ENCODE data around the gene KRTAP10-12. TPM values are rescaled to one million over a fixed set of nuclear protein-coding genes. Genes with fewer than 3 reads are reported as not detected.

The KRTAP10-12 gene
- total and polyA plus RNA-seq, 2 experiments from 2014 or later, result not detected

GRCh38 chr21:44702111-44702972 lies 5.4 kb downstream of the KRTAP10-12 start:
- Histone ChIP-seq H3K27me3 (peaks cover 60% of the 10 kb centered on the region), H3K27ac (no peak overlapping the region), H3K36me3 (no peaks in the 10 kb centered on the region), H3K4me3 (no peak overlapping the region), H3K9me3 (ENCODE audit: low read depth) (no peaks in the 10 kb centered on the region), H3K4me1 (ENCODE audit: low read depth) (no peaks in the 10 kb centered on the region)
- no peak for DNase-seq (ENCODE audit: low read depth in 1 of 2, low spot score in 1 of 2)
- TF ChIP-seq CTCF (IDR thresholded peaks at IDR 0.05; ENCODE audit: low read depth, low read length), result no peak

GRCh38 chr21:44702973-44703730 lies 6.2 kb downstream of the KRTAP10-12 start:
- H3K27me3 ChIP-seq, result peaks cover 68% of the 10 kb centered on the region
- no peak overlapping the region for H3K27ac ChIP-seq
- no peaks in the 10 kb centered on the region for H3K36me3 ChIP-seq
- no peaks in the 10 kb centered on the region for H3K4me1 ChIP-seq (ENCODE audit: low read depth)
- TF ChIP-seq CTCF (IDR thresholded peaks at IDR 0.05; ENCODE audit: low read depth, low read length), result no peak
- no peak for DNase-seq (ENCODE audit: low read depth in 1 of 2, low spot score in 1 of 2)
- H3K4me3 ChIP-seq, result no peak overlapping the region
- no peaks in the 10 kb centered on the region for H3K9me3 ChIP-seq (ENCODE audit: low read depth)

GRCh38 chr21:44703731-44704635 lies 7.0 kb downstream of the KRTAP10-12 start:
- H3K4me3 ChIP-seq, result no peak overlapping the region
- TF ChIP-seq CTCF (IDR thresholded peaks at IDR 0.05; ENCODE audit: low read depth, low read length), result no peak
- no peaks in the 10 kb centered on the region for H3K9me3 ChIP-seq (ENCODE audit: low read depth)
- DNase-seq (ENCODE audit: low read depth in 1 of 2, low spot score in 1 of 2), result no peak
- H3K36me3 ChIP-seq, result no peaks in the 10 kb centered on the region
- no peaks in the 10 kb centered on the region for H3K4me1 ChIP-seq (ENCODE audit: low read depth)
- H3K27ac ChIP-seq, result no peak overlapping the region
- peaks cover 77% of the 10 kb centered on the region for H3K27me3 ChIP-seq

GRCh38 chr21:44704636-44705001 lies 7.6 kb downstream of the KRTAP10-12 start:
- no peak for TF ChIP-seq CTCF (IDR thresholded peaks at IDR 0.05; ENCODE audit: low read depth, low read length)
- H3K4me1 ChIP-seq (ENCODE audit: low read depth), result peaks cover 3% of the 10 kb centered on the region
- no peak for DNase-seq (ENCODE audit: low read depth in 1 of 2, low spot score in 1 of 2)
- no peaks in the 10 kb centered on the region for H3K9me3 ChIP-seq (ENCODE audit: low read depth)
- H3K4me3 ChIP-seq, result no peak overlapping the region
- no peaks in the 10 kb centered on the region for H3K36me3 ChIP-seq
- H3K27me3 ChIP-seq, result peaks cover 83% of the 10 kb centered on the region
- no peak overlapping the region for H3K27ac ChIP-seq

- H3K9me3 ChIP-seq (ENCODE audit: low read depth), result no peaks in the 10 kb centered on the region
- no peak for DNase-seq (ENCODE audit: low read depth in 1 of 2, low spot score in 1 of 2)
Observed at GRCh38 chr21:44706026-44706705, 9.2 kb downstream of the KRTAP10-12 start.

More at GRCh38 chr21:44706026-44706705, 9.2 kb downstream of the KRTAP10-12 start:
- Histone ChIP-seq H3K27ac (no peak overlapping the region), H3K4me1 (ENCODE audit: low read depth) (peaks cover 18% of the 10 kb centered on the region), H3K36me3 (no peaks in the 10 kb centered on the region), H3K4me3 (no peak overlapping the region), H3K27me3 (peaks cover 99% of the 10 kb centered on the region)
- TF ChIP-seq CTCF (IDR thresholded peaks at IDR 0.05; ENCODE audit: low read depth, low read length), result no peak

Data from cardiac muscle cell (in vitro differentiated cells and primary cell).